ENCODE measurements around the gene PEX3.

Gene PEX3

GRCh38 chr6:143408151-143408786 is 42.3 kb upstream of the PEX3 start:
- H4K20me1 ChIP-seq (ENCODE audit: insufficient read depth, low read length), result no peaks in the 10 kb centered on the region
- no peaks in the 10 kb centered on the region for H3K27me3 ChIP-seq (replicated peaks; ENCODE audit: insufficient read depth, low read length)
- H3F3A ChIP-seq (ENCODE audit: insufficient read depth, low read length), result no peaks in the 10 kb centered on the region
- no peaks in the 10 kb centered on the region for H3K79me2 ChIP-seq (ENCODE audit: low read length)
- H3K4me2 ChIP-seq (ENCODE audit: low read depth, low read length), result no peak overlapping the region
- no peaks in the 10 kb centered on the region for H3K36me3 ChIP-seq (replicated peaks; ENCODE audit: insufficient read depth, low read length)
- no peak overlapping the region for H3K27ac ChIP-seq (ENCODE audit: low read length)
- no peaks in the 10 kb centered on the region for H3K4me1 ChIP-seq (ENCODE audit: low read length)
- DNase-seq, result no peak
- H3K9ac ChIP-seq (ENCODE audit: low read length), result no peak overlapping the region
- no peak overlapping the region for H3K4me3 ChIP-seq (ENCODE audit: low read length)
- no peaks in the 10 kb centered on the region for H3K9me2 ChIP-seq (replicated peaks; ENCODE audit: insufficient read depth, low read length)
- no peak for TF ChIP-seq EZH2 (optimal IDR thresholded peaks at IDR 0.05; ENCODE audit: low read depth, low read length)
- TF ChIP-seq EZH2phosphoT487 (IDR thresholded peaks at IDR 0.05; ENCODE audit: low read length), result no peak
- TF ChIP-seq CTCF (IDR thresholded peaks at IDR 0.05; ENCODE audit: low read length), result no peak
- H2AFZ ChIP-seq (ENCODE audit: low read length), result no peak overlapping the region
- no peaks in the 10 kb centered on the region for H3K9me3 ChIP-seq (replicated peaks; ENCODE audit: insufficient read depth, low read length)

GRCh38 chr6:143408787-143409162 is 41.8 kb upstream of the PEX3 start:
- no peak for DNase-seq
- TF ChIP-seq EZH2 (optimal IDR thresholded peaks at IDR 0.05; ENCODE audit: low read depth, low read length) (no peak), EZH2phosphoT487 (IDR thresholded peaks at IDR 0.05; ENCODE audit: low read length) (no peak), CTCF (IDR thresholded peaks at IDR 0.05; ENCODE audit: low read length) (no peak)
- no peaks in the 10 kb centered on the region for H3K27me3 ChIP-seq (replicated peaks; ENCODE audit: insufficient read depth, low read length)
- H3K9me3 ChIP-seq (replicated peaks; ENCODE audit: insufficient read depth, low read length), result no peaks in the 10 kb centered on the region
- H3K4me1 ChIP-seq (ENCODE audit: low read length), result no peaks in the 10 kb centered on the region
- H3K27ac ChIP-seq (ENCODE audit: low read length), result no peak overlapping the region
- no peaks in the 10 kb centered on the region for H3K79me2 ChIP-seq (ENCODE audit: low read length)
- no peaks in the 10 kb centered on the region for H4K20me1 ChIP-seq (ENCODE audit: insufficient read depth, low read length)
- no peak overlapping the region for H3K4me3 ChIP-seq (ENCODE audit: low read length)
- no peaks in the 10 kb centered on the region for H3K36me3 ChIP-seq (replicated peaks; ENCODE audit: insufficient read depth, low read length)
- no peak overlapping the region for H3K9ac ChIP-seq (ENCODE audit: low read length)
- H3K9me2 ChIP-seq (replicated peaks; ENCODE audit: insufficient read depth, low read length), result no peaks in the 10 kb centered on the region
- H3K4me2 ChIP-seq (ENCODE audit: low read depth, low read length), result no peak overlapping the region
- H3F3A ChIP-seq (ENCODE audit: insufficient read depth, low read length), result no peaks in the 10 kb centered on the region
- no peak overlapping the region for H2AFZ ChIP-seq (ENCODE audit: low read length)

- Histone ChIP-seq H3F3A (ENCODE audit: insufficient read depth, low read length) (no peaks in the 10 kb centered on the region), H2AFZ (ENCODE audit: low read length) (no peak overlapping the region), H3K4me2 (ENCODE audit: low read depth, low read length) (no peak overlapping the region), H3K9me3 (replicated peaks; ENCODE audit: insufficient read depth, low read length) (no peaks in the 10 kb centered on the region), H3K4me1 (ENCODE audit: low read length) (no peaks in the 10 kb centered on the region), H3K27me3 (replicated peaks; ENCODE audit: insufficient read depth, low read length) (no peaks in the 10 kb centered on the region), H3K36me3 (replicated peaks; ENCODE audit: insufficient read depth, low read length) (no peaks in the 10 kb centered on the region), H3K9me2 (replicated peaks; ENCODE audit: insufficient read depth, low read length) (no peaks in the 10 kb centered on the region), H3K27ac (ENCODE audit: low read length) (no peak overlapping the region), H3K79me2 (ENCODE audit: low read length) (no peaks in the 10 kb centered on the region), H4K20me1 (ENCODE audit: insufficient read depth, low read length) (no peaks in the 10 kb centered on the region), H3K4me3 (ENCODE audit: low read length) (no peak overlapping the region), H3K9ac (ENCODE audit: low read length) (no peak overlapping the region)
- TF ChIP-seq EZH2 (optimal IDR thresholded peaks at IDR 0.05; ENCODE audit: low read depth, low read length), result no peak
- no peak for TF ChIP-seq EZH2phosphoT487 (IDR thresholded peaks at IDR 0.05; ENCODE audit: low read length)
- TF ChIP-seq CTCF (IDR thresholded peaks at IDR 0.05; ENCODE audit: low read length), result no peak
- no peak for DNase-seq
These were observed 39.7 kb upstream of the PEX3 start for GRCh38 chr6:143410859-143411270.

Measured in MM.1S (cell line).